SK-N-SH treated with all-trans-retinoic acid at 6 μM for 48 hours (cell line): Measurements from ENCODE around the gene PSMF1.

Source experiments
- ATAC-seq: fragments of 200-7000 bp; cut with Tn5 transposase; 3 replicates; pipeline ENCODE4 v1.9.1; 2020; ENCODE audit warnings: mild to moderate bottlenecking, moderate library complexity
- ARNTL ChIP-seq: fragments of 450-650 bp; formaldehyde crosslinking; IDR thresholded peaks from 2 replicates; pipeline ENCODE4 v1.5.0; 2020; ENCODE audit warnings: low read depth, mild to moderate bottlenecking, moderate library complexity, borderline replicate concordance
- BACH2 ChIP-seq: fragments of 250-450 bp; sonication (Bioruptor Pico); IDR thresholded peaks from 2 replicates; pipeline ENCODE4 v1.9.0; 2021; ENCODE audit warnings: mild to moderate bottlenecking, borderline replicate concordance
- CSDC2 ChIP-seq: fragments of 250-450 bp; sonication (Bioruptor Pico); IDR thresholded peaks from 2 replicates; pipeline ENCODE4 v1.5.0; 2020; ENCODE audit warnings: mild to moderate bottlenecking, moderate library complexity
- CSRNP3 ChIP-seq: fragments of 250-450 bp; sonication (Bioruptor Pico); IDR thresholded peaks from 2 replicates; pipeline ENCODE4 v1.5.1; 2021; ENCODE audit warnings: mild to moderate bottlenecking, moderate library complexity
- ESRRG ChIP-seq: fragments of 250-450 bp; sonication (Bioruptor Pico); IDR thresholded peaks from 2 replicates; pipeline ENCODE4 v1.6.1; 2021; ENCODE audit warnings: mild to moderate bottlenecking
- GLIS3 ChIP-seq: fragments of 250-450 bp; sonication (Bioruptor Pico); IDR thresholded peaks from 2 replicates; pipeline ENCODE4 v1.5.0; 2020; ENCODE audit warnings: mild to moderate bottlenecking, moderate library complexity
- ISL1 ChIP-seq: fragments of 250-450 bp; sonication (Bioruptor Pico); IDR thresholded peaks from 2 replicates; pipeline ENCODE4 v2.1.2; 2022; ENCODE audit warnings: mild to moderate bottlenecking, moderate library complexity
- OSR1 ChIP-seq: fragments of 250-450 bp; sonication (Bioruptor Pico); IDR thresholded peaks from 2 replicates; pipeline ENCODE4 v1.8.0; 2022; ENCODE audit warnings: moderate library complexity, mild to moderate bottlenecking, inconsistent platforms
- POU6F1 ChIP-seq: fragments of 250-450 bp; sonication (Bioruptor Pico); IDR thresholded peaks from 2 replicates; pipeline ENCODE4 v1.8.0; 2021; ENCODE audit warnings: low read depth, mild to moderate bottlenecking, moderate library complexity, borderline replicate concordance
- PPARA ChIP-seq: fragments of 250-450 bp; sonication (Bioruptor Pico); IDR thresholded peaks from 2 replicates; pipeline ENCODE4 v1.5.0; 2020; ENCODE audit warnings: mild to moderate bottlenecking, borderline replicate concordance
- RARB ChIP-seq: fragments of 250-450 bp; sonication (Bioruptor Pico); IDR thresholded peaks from 2 replicates; pipeline ENCODE4 v1.8.0; 2021; ENCODE audit warnings: mild to moderate bottlenecking, moderate library complexity
- SNAI2 ChIP-seq: fragments of 250-450 bp; sonication (Bioruptor Pico); IDR thresholded peaks from 2 replicates; pipeline ENCODE4 v1.5.0; 2020; ENCODE audit warnings: mild to moderate bottlenecking, moderate library complexity
- TCF4 ChIP-seq: fragments of 250-450 bp; sonication (Bioruptor Pico); IDR thresholded peaks from 2 replicates; pipeline ENCODE4 v1.8.0; 2021; ENCODE audit warnings: mild to moderate bottlenecking, moderate library complexity, borderline replicate concordance
- TOX ChIP-seq: fragments of 250-450 bp; sonication (Bioruptor Pico); IDR thresholded peaks from 2 replicates; pipeline ENCODE4 v1.8.0; 2021; ENCODE audit warnings: mild to moderate bottlenecking, moderate library complexity, borderline replicate concordance
- TSHZ2 ChIP-seq: fragments of 250-450 bp; sonication (Bioruptor Pico); IDR thresholded peaks from 2 replicates; pipeline ENCODE4 v1.5.0; 2020; ENCODE audit warnings: mild to moderate bottlenecking, moderate library complexity
- ZC3H10 ChIP-seq: fragments of 250-450 bp; sonication (Bioruptor Pico); IDR thresholded peaks from 2 replicates; pipeline ENCODE4 v1.5.1; 2021; ENCODE audit warnings: mild to moderate bottlenecking, moderate library complexity
- ZFP30 ChIP-seq: fragments of 450-650 bp; formaldehyde crosslinking; IDR thresholded peaks from 2 replicates; pipeline ENCODE4 v1.5.0; 2022; ENCODE audit warnings: mild to moderate bottlenecking, moderate library complexity
- ZNF565 ChIP-seq: fragments of 450-650 bp; formaldehyde crosslinking; conservative IDR thresholded peaks from 2 replicates; pipeline ENCODE4 v1.5.0; 2020; ENCODE audit warnings: low read depth, mild to moderate bottlenecking, moderate library complexity
- ZNF70 ChIP-seq: fragments of 450-650 bp; formaldehyde crosslinking; IDR thresholded peaks from 2 replicates; pipeline ENCODE4 v1.5.0; 2020; ENCODE audit warnings: mild to moderate bottlenecking, moderate library complexity
- ZNF8 ChIP-seq: fragments of 450-650 bp; formaldehyde crosslinking; IDR thresholded peaks from 2 replicates; pipeline ENCODE4 v1.5.0; 2020; ENCODE audit warnings: mild to moderate bottlenecking, moderate library complexity

Gene PSMF1

GRCh38 chr20:1134836-1135235, 16.4 kb downstream of the PSMF1 start:
- ATAC-seq, result no peak
- no peak for TF ChIP-seq ZNF565 (CRISPR knock-in tag)
- no peak for TF ChIP-seq PPARA (CRISPR knock-in tag)
- no peak for TF ChIP-seq CSDC2
- TF ChIP-seq TSHZ2 (CRISPR knock-in tag), result no peak
- TF ChIP-seq ISL1 (CRISPR knock-in tag), result no peak
- TF ChIP-seq, all 23 proteins: peak for 0

GRCh38 chr20:1137236-1137635, 18.8 kb downstream of the PSMF1 start:
- ATAC-seq, result no peak

More at GRCh38 chr20:1137236-1137635, 18.8 kb downstream of the PSMF1 start:
- no peak for TF ChIP-seq SNAI2
- TF ChIP-seq POU6F1 (CRISPR knock-in tag), result no peak
- no peak for TF ChIP-seq ZC3H10 (CRISPR knock-in tag)
- no peak for TF ChIP-seq TCF4
- no peak for TF ChIP-seq CSDC2
- TF ChIP-seq GLIS3 (CRISPR knock-in tag), result no peak
- no peak for TF ChIP-seq ZFP30 (CRISPR knock-in tag)
- no peak for TF ChIP-seq ISL1 (CRISPR knock-in tag)
- no peak for TF ChIP-seq ZNF8 (CRISPR knock-in tag)
- TF ChIP-seq ARNTL (CRISPR knock-in tag), result no peak
- TF ChIP-seq CSRNP3 (CRISPR knock-in tag), result no peak
- TF ChIP-seq OSR1 (CRISPR knock-in tag), result no peak
- TF ChIP-seq PPARA (CRISPR knock-in tag), result no peak
- no peak for TF ChIP-seq ZNF70 (CRISPR knock-in tag)
- no peak for TF ChIP-seq BACH2 (CRISPR knock-in tag)
- no peak for TF ChIP-seq RARB (CRISPR knock-in tag)
- TF ChIP-seq TSHZ2 (CRISPR knock-in tag), result no peak
- no peak for TF ChIP-seq ESRRG (CRISPR knock-in tag)
- TF ChIP-seq TOX (CRISPR knock-in tag), result no peak
- TF ChIP-seq, all 23 proteins: peak for 0
